NCI-H446 (cell line): ENCODE results near the gene FRRS1L.

Experiments
- DNase-seq, 2 experiments: peaks; one replicate each; lab custom pipeline; 2025; lab: John Stamatoyannopoulos, UW

The FRRS1L gene

DNA sequence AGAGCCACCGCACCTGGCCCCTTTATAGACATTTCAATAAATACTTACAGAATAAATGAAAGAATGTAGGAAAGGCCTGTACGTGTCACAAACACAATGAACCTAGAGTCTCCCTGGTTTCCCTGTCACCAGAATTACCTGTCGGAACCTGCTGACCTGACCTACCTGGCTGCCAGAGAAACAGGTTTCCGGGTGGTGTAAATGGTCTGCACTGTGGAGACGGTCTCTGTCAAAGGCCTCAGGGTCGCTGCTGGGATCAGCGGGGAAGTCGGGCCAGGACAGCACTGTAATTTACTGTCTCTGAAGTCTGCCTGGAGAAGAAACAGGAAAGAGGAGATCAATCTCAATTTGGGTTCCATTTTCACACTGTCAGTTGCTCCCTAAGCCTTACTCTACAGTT lies 9.3 kb upstream of the FRRS1L start:
- DNase-seq, result no peak

DNA sequence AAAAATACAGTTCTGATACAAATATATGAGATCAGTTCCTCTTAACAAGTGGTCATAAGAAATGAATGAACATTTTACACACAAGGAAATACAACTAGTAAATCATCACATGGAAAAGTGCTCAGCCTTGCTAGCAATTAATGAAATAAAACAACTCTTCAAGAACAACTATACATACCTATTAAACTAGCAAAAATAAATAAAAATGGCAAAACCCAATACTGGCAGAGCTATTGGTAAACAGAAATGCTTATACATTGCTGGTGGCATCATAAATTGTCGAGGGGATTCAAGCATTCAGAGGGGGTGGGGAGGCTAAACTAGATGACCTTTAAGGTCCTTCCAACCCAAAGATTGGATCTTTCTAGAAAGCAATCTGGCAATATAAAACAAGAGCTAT lies 5.9 kb upstream of the FRRS1L start:
- no peak for DNase-seq

DNA sequence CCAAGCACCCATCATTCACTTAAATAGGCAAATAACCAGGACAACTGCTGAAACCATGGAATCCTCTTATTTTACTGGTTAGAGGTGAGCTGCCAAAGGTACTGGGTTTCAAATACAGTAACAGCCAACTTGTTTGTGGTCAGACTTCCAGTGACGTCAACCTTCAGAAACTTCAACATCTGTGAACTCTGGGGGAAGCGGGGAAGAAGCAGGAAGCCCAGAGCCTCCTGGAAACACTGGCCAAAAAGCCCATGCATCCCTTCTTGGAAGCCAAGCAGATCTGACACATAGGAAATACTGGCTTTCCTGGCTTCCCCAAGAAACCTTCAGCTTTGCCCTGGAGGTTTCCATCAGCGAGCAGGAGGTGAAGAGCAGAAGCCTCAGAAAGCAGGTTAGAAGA lies 4.9 kb upstream of the FRRS1L start:
- DNase-seq, result no peak

DNA sequence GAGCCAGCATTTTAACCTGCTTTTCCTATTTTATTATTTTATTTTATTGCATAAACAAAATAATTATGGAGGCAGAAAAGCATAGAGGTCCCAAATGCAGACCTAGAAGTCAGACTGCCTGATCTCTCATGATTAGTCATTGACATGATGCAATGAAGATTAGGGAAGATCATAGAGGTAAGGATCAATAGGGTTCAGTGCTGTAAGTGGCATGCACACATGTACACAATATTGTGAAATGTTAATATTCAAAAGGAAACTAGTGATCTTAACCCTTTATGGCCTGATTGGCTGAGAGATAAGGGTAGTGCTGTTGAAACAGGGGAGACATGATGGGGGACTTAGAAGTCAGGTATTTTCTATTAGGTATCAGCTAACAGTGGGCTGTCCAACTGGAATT lies 1.1 kb upstream of the FRRS1L start:
- no peak for DNase-seq

DNA sequence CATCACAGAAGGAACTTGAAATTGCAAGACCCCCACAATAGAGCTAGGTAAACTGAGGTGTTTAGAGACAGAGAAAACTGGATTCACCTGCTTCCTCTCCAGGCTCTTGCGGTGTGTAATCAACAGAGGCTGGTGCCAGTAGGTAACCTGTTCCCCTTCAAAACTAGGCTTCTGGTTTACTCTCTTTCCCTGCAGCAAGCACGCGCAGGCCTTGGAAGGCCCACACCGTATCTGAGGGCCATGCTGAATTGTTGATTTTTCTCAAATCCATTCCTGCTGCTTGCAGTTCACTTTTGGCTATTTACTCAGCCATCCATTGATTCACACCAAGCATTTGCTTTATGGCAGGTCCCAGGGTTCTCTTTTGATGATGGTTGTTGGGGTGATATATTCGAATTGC lies 667 bp upstream of the FRRS1L start:
- no peak for DNase-seq

DNA sequence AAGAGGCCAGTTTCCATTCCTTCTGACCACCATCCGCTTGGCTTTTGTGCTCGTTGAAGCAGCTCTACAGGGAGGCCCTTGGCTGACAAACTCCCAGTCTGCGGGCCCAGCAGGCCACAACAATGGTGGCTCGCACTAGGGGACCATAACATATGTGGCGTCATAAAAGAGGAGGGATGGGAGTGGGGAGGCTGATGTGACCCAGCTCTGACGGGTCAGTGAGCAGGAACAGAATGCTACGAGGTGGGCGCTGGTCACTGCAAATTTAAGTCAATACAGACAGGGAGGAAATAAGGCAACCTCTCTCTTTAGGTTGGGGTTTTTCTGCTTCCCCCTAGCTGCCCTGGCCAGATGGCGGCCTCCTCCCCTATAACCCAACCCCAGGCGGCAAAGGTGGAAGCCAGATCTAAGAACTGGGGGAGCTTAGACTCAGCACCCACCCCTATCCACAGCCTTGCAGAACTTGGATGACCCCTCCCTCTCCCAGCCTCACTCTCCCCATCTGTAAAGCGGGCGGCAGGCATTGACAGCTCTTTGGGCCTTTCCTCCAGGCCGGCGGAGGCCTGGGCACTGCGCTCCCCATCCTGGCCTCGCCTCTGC lies 778 bp downstream of the FRRS1L start:
- DNase-seq, result no peak

DNA sequence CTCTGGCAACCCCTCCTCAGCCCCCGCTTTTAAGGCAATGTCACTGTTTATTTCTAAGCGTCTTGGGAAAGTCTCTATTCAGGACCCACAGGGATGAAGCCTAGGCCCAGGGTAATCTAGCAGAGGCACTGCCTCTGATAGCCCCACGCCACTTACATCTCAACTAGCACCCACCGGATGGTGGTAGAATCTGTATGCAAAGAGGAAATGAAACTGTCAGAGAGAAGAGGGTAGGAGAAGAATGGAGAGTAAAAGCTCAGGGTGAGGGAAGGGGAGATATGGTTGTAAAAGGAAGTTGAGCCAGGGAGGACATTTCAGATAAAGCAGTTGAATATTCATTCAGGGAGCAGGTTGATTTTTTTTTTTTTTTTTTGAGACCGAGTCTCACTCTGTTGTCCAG lies 3.0 kb downstream of the FRRS1L start:
- DNase-seq, result no peak

DNA sequence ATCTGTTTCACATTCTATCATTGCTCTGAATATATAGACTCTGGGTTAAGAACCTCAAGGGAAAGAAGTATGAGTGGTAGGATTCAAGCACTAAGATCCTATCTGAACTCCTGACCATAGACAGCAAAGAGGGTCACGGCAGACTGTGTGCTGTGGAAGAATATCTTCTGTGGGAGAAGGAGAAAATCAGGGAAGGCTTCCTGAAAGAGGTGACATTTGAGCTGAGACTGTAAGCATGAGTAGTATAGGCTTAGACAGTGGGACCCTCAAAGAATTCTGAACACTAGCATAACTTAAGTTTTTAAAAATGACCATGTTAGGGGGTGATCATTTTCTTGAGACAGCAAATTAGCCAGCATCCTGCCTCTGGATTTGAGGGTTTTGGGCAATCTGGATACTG lies 3.9 kb downstream of the FRRS1L start:
- DNase-seq, result no peak

DNA sequence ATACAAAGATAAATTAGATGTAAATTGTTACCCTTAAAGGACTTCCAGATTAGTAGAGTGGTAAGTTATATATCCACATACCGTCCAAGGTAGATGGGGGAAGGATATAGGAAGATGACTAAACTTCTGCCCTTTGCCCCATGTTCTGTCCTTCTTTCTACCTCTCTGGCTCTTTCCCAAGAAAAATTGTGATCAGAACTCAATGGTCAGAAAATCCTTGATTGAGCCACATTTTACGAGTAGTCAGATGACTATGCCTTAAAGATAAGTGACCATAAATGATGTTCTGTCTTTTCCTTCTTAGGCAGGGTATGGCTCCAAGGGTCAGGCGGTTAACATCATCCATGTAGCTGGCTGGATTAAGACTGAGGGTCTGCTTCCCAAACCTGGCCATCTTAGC lies 4.4 kb downstream of the FRRS1L start:
- no peak for DNase-seq

DNA sequence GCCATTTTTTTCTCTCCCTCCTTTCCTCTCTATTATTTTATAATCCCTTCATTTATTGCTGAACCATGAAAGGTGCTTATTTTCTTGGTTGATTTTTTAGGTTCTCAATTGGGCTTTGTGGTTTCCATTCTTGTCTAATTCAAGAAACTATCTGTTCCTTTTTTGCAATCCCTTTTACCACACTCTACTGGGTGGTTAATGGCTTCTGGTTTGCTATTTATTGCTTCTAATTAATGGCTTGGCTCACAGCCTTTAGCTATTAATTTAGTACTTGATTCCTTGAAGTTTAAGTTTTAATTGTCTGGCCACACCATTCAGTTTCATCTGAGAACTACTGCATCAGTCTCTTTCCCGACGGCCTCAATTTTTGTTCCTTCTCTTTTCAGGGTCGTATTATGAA lies 5.6 kb downstream of the FRRS1L start:
- no peak for DNase-seq

DNA sequence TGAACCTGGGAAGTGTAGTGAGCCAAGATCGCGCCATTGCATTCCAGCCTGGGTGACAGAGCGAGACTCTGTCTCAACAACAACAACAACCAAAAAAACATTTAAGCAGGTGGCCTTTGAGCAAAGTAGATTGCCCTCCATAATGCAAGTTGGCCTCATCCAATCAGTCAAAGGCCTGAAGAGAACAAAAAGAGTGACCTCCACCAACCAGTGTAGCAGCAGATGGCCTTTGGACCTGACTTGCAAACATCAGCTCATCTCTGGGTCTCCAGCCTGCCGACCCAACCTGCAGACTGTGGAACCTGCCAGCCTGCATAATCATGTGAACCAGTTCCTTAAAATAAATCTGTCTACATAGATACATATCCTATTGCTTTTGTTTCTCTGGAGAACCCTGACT lies 7.5 kb downstream of the FRRS1L start:
- DNase-seq, result no peak

DNA sequence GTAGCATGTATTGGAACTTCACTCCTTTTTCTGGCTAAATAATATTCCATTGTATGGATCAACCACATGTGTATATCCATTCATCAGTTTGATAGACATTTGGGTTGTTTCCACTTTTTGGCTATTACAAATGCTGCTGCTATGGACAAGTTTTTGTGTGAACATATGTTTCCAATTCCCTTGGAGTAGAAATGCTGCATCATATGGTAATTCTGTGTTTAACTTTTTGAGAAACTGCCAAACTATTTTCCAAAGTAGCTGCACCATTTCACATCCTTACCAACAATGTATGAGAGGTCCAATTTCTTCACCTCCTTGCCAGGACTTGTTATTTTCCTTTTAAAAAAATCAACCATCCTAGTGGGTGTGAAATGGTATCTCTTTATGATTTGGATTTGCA lies 8.4 kb downstream of the FRRS1L start:
- peak in 1 of 2 experiments; percentile 48 for DNase-seq

DNA sequence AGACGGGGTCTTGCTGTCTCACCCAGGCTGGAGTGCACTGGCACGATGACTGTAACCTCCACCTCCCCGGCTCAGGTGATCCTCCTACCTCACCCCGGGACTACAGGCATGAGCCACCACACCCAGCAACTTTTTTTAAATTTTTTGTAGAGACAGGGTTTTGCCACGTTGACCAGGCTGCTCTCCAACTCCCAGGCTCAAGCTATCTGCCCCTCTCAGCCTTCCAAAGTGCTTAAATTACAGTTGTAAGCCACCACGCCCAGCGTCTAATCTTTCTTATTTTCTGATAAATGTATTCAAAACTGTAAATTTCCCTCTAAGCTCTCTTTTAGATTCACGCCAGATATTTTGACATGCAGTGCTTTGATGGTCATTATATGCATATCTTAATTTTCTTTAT lies 10.3 kb downstream of the FRRS1L start:
- no peak for DNase-seq

DNA sequence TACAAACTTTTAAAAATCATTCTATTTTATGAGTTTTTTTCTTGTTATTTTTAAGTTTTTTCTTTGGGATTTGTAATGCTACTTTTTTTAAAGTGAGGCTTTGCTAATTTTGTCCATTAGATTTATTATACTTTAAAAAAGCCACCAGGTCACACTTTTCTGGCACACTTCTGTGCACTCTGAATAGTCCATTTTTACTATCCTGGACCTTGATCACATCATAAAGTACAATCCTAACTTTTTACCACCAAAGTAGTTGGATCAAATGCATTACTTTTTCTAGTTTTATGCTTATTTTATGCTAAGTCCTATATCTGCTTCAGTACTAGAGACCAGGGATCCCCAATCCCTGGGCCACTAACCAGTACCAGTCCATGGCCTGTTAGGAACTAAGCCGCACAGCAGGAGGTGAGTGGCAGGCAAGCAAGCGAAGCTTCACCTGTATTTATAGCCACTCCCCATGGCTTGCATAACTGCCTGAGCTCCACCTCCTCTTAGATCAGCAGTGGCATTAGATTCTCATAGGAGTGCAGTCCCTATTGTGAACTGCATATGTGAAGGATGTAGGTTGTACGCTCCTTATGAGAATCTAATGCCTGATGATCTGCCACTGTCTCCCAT lies 16.0 kb downstream of the FRRS1L start:
- DNase-seq, result no peak

DNA sequence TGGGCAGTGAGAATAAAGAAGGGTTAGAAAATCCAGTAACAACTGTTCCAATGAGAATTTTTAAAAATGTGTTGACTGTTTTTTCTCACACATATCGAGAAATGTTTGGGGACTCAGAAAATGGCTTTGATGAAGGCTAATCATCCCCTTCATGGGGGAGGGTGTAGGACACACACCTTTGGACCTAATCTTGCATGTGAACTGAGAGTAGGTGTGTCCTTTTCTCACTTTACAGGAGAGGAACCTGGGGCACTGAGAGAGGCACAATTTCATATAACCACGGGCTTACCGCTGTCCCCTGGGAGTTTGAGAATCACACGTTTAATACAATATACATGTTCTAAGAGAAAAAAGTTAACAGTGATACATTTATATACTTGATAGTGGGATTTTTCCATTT lies 17.3 kb downstream of the FRRS1L start:
- DNase-seq, result no peak

DNA sequence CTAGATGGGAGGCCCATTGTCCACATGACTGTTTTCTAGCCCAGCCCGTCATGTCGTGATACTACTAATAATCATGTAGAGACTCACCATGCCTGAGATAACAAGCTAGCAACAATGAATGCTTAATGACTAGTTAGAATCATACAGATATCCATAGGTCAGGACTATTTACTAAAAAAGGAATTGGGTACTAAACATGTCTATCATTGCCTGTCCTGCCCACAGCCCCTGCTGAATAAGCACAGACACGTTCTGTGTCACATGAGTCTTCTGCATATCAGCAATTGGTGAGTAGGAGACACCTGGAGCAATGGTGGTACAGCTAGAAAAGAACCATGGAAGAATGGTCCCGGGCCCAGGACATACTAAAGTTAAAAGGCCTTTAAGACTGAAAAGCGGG lies 18.0 kb downstream of the FRRS1L start:
- no peak for DNase-seq

DNA sequence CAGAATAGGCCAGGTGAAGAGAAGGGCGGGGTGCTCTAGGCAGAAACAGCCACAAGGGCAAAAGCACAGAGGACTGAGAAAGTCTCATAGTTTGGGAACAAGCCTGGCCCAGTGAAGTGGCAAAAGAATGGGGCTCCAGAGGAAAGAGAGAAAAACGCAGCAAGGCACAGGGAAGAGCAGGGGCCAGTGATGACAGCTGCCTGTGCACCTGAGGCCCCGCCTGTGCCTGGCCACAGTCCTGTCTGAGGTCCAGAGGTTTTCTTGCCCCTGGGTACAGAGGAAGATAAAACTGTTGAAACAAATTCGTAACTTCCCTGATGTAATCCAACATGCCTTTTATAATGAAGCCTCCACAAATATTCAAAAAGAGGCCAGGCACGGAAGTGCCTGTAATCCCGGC lies 22.0 kb downstream of the FRRS1L start:
- no peak for DNase-seq

DNA sequence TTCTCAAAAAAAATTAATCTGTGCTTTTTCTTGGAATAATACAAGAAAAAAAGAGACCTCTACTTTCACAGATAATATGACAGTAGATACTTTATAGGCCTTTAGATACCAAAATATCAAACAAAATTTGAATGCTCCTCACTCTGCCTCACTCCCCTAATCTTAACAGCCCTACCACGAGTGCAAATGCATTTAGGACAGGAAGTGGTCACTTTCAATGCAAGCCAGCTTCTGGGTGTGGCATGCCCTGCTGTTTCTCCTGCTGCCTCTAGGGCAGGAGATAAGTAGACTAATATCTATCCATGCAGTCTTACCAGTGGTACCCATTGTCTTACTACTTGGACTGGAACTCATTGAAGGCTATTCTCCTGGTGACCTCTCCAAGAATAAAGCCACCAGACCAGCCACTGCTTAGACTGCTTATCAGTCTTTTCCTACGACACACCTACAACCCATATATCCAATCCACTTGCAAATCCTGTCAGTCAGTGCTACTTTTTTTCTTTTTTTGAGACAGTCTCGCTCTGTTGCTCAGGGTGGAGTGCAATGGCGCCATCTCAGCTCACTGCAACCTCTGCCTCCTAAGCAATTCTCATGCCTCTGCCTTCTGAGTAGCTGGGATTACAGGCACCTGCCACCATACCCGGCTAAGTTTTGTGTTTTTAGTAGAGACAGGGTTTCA lies 23.0 kb downstream of the FRRS1L start:
- DNase-seq, result no peak

DNA sequence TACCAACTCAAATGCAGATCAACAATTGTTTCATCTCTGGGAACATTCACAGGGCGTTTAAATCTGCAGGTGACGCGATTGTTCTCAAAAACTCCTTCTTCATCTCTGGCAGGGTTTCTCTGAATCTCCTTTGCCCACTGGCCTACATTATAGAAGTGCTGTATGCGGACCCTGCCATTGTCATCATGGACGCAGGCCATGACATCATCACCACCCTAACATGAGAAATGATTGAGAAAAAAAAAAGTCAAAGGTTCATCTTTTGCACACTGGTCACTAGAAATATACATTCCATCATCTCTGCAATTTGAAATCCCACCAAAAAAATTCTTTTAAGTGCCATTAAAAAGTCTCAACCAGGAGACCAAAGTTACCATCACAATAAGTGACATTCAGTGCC lies 25.7 kb downstream of the FRRS1L start:
- no peak for DNase-seq

DNA sequence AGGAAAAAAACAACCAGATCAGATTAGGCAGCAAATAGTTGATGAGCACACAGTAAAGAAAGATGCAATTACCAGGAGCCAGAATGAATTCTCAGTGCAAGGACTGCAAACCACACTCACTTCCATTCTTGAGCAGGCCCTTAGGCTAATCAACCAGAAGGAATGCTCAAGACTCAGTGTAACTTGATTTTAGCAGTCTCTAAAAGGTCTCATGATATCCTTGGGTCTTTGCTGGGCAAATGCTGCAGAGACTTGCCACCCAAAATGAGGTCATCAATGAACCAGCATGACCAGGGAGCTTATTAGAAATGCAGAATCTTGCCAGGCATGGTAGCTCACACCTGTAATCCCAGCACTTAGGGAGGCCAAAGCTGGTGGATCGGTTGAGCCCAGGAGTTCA lies 27.2 kb downstream of the FRRS1L start:
- DNase-seq, result no peak

DNA sequence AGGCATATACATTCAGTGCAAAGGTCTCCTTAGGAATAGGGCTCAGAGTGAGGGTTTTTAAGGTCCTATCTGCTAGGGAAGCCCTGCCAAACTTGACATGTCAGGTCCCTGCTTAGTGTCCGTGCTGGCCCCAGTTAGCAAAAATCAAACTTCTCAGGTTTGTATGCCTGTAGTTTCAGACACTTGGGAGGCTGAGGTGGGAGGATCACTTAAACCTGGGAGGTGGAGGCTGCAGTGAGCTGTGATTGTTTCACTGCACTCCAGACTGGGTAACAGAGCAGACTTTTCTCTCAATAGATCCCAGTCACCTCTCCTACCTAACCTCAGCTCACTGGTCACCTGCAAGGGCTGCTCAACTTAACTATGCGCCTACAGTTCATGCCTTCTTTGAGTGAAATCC lies 28.6 kb downstream of the FRRS1L start:
- no peak for DNase-seq

DNA sequence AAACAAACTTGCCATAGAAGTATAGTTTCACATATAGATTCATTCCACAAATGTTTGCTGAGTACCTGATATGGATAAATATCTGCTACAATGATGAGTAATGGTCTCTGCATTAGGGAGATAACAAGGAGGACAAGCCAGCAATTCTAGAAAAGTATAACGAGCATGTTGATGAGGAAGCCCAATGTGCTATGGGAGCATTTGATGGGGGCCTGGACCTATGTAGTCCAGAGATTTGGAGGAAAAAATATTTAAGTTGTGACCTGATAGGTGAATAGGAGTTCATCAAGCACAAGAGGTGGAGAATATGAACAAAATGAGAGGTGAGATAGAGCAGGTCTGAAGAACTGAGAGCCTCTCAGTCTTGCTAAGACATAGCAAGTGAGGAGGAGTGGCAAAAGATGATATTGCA lies 32.9 kb downstream of the FRRS1L start:
- DNase-seq, result no peak

DNA sequence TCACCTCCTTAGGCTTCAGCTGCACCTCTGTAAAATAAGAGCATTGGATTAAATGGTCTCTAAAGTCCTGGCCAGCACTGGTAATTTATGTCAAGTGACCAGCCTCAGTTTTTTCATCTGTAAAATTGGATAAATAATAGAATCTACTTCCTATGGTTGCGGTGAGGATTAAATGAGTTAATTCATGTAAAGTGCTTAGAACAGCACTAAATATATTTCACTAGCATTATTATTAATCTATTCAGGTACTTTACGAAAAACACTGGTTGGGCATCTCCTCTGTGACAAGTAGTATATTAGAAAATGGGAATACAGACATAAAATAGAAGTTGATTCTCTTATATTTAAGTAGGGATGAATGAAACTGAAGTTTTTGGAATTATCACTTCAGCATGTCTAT lies 33.5 kb downstream of the FRRS1L start:
- no peak for DNase-seq

DNA sequence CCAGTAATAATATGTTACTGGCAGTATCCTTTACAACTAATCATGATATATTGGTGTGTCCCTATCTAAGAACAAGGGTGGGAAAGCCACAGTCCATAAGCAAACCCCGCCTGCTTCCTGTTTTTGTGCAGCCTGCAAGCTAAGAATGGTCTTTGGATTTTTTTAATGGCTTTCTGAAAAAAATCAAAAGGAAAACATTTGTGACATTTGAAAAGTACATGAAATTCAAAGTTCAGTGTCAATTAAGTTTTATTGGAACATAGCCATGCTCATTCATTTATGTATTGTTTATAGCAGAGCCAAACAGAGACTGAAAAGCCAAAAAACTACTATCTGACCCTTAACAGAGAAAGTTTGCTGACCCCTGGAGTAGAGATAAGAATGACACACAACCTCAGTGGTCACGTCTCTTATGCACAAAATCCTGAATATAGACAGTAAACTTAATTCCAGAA lies 34.5 kb downstream of the FRRS1L start:
- no peak for DNase-seq
